Keratinocyte (primary cell): Measurements from ENCODE around the gene GTF3C4. TPM values are rescaled to one million over a fixed set of nuclear protein-coding genes. Genes with fewer than 3 reads are reported as not detected.
"Not testable (repeated sequence)": the region's sequence is repeated elsewhere in the genome, so short reads cannot be mapped to it uniquely, and the experiment has no call there.

Experiments
- DNase-seq: peaks from one replicate; pipeline ENCODE4 v3.0.0-alpha.2; 2011; ENCODE audit warnings: low read depth, missing footprints, low spot score
- FAIRE-seq: peaks from 2 replicates; lab custom pipeline; 2011; peaks lifted over from hg19 to GRCh38; lab: Jason Lieb, UNC
- H2AFZ ChIP-seq: 2 replicates; pipeline ENCODE4 v1.6.0; 2012; ENCODE audit warnings: low read length, control low read depth, inconsistent platforms; ENCODE audit not compliant: control insufficient read depth
- H3K27ac ChIP-seq: 2 replicates; pipeline ENCODE4 v1.5.1; 2011; ENCODE audit warnings: low read length; ENCODE audit not compliant: control insufficient read depth, insufficient read depth
- H3K27me3 ChIP-seq: 3 replicates; pipeline ENCODE4 v1.6.0; 2011; ENCODE audit warnings: low read length; ENCODE audit not compliant: control insufficient read depth, insufficient read depth; ENCODE audit errors: extremely low read depth
- H3K36me3 ChIP-seq, 2 experiments: 2 replicates in 1 of 2; 3 replicates in 1 of 2; pipeline ENCODE4 v1.5.1; 2011; ENCODE audit warnings: low read length in 2 of 2, mild to moderate bottlenecking in 1 of 2; ENCODE audit not compliant: control insufficient read depth in 2 of 2, insufficient read depth in 2 of 2; ENCODE audit errors: extremely low read depth in 1 of 2
- H3K4me1 ChIP-seq: 3 replicates; pipeline ENCODE4 v1.5.1; 2011; ENCODE audit warnings: low read length; ENCODE audit not compliant: control insufficient read depth, insufficient read depth; ENCODE audit errors: extremely low read depth
- H3K4me2 ChIP-seq: 3 replicates; pipeline ENCODE4 v1.6.0; 2011; ENCODE audit warnings: low read depth, low read length; ENCODE audit not compliant: control insufficient read depth, insufficient read depth; ENCODE audit errors: extremely low read depth
- H3K4me3 ChIP-seq, 3 experiments: fragments of 200-600 bp in 1 of 3; sonication (generic) in 1 of 3; 2 replicates in 2 of 3; 3 replicates in 1 of 3; pipeline ENCODE4 v1.5.1; 2011 to 2016; ENCODE audit warnings: low read length in 3 of 3, mild to moderate bottlenecking in 3 of 3, control low read depth in 2 of 3, inconsistent platforms in 1 of 3, low read depth in 1 of 3, mixed read lengths in 1 of 3, mixed run types in 1 of 3, moderate library complexity in 1 of 3; ENCODE audit not compliant: control insufficient read depth in 2 of 3, insufficient read depth in 2 of 3; ENCODE audit errors: extremely low read depth in 1 of 3
- H3K79me2 ChIP-seq: 2 replicates; pipeline ENCODE4 v1.6.0; 2012; ENCODE audit warnings: low read length; ENCODE audit not compliant: control insufficient read depth, insufficient read depth
- H3K9ac ChIP-seq: 3 replicates; pipeline ENCODE4 v1.6.0; 2011; ENCODE audit warnings: low read length; ENCODE audit not compliant: control insufficient read depth, insufficient read depth; ENCODE audit errors: extremely low read depth
- H3K9me1 ChIP-seq: 3 replicates; pipeline ENCODE4 v1.6.0; 2011; ENCODE audit warnings: low read length; ENCODE audit not compliant: control insufficient read depth, insufficient read depth; ENCODE audit errors: extremely low read depth
- H3K9me3 ChIP-seq: 2 replicates; pipeline ENCODE4 v1.5.1; 2012; ENCODE audit warnings: low read depth, low read length; ENCODE audit not compliant: control insufficient read depth
- H4K20me1 ChIP-seq: 3 replicates; pipeline ENCODE4 v1.6.0; 2011; ENCODE audit warnings: low read length; ENCODE audit not compliant: control insufficient read depth, insufficient read depth; ENCODE audit errors: extremely low read depth
- EZH2 ChIP-seq: IDR thresholded peaks from one replicate; pipeline ENCODE4 v1.6.1; 2012; ENCODE audit warnings: inconsistent platforms, mild to moderate bottlenecking, low read length, moderate library complexity
- dilution Hi-C: fragments of 300-500 bp; cut with MboI; formaldehyde crosslinking; loops from one replicate; pipeline ENCODE4 v1.7.0; 2020; ENCODE audit warnings: low sequenced_read_pairs; ENCODE audit not compliant: extremely low pct_ligation_motif_present
- polyA plus RNA-seq, 5 experiments: library from polyadenylated mRNA; depleted of rRNA in 3 of 5; stranded (reverse) in 3 of 5; stranded (forward) in 1 of 5; unstranded in 1 of 5; fragments of >200 nt; gene quantifications; 1 replicate in 1 of 5; 2 replicates in 3 of 5; 3 replicates in 1 of 5; pipeline versions ENCODE4 v1.2.1 to v1.2.3, GENCODE V29; 2011 to 2012; ENCODE audit warnings: missing spikeins in 2 of 5, low read depth in 1 of 5, low replicate concordance in 1 of 5
- TF ChIP-seq, protein P1 (sequence below), 3 experiments: IDR thresholded peaks in 1 of 3; conservative IDR thresholded peaks in 1 of 3; optimal IDR thresholded peaks in 1 of 3; 2 replicates in 2 of 3; 3 replicates in 1 of 3; pipeline versions ENCODE3 to v1.5.1; 2011; ENCODE audit warnings: low read length in 3 of 3, mild to moderate bottlenecking in 3 of 3, moderate library complexity in 2 of 3, control low read depth in 1 of 3, inconsistent platforms in 1 of 3; ENCODE audit not compliant: insufficient read depth in 2 of 3; ENCODE audit errors: extremely low read depth in 1 of 3

Gene GTF3C4
- polyA plus RNA-seq, 1 donor (not counting 4 experiments of a cell fraction or from before 2014, with no cell fraction given), result 7.7 TPM

DNA sequence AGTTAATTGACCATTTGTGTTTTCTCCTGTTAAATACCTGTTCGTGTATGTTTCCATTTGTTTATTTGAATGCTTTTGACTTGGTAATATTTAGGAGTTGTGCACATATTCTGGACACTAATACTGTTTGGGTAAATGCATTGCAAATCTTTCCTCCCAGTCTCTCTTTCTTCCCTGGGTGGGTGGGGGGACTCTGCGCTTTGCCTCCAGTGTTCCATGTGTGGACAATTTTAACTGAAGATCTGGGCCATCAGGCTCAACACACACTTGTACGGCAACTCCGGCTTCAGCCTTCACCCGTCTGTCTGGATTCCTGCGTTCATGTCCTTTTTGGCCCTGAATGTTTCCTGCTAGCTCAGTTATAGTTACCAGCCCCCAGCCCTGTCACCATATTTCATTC lies 40.1 kb downstream of the GTF3C4 start:
- no peak overlapping the region for H3K27ac ChIP-seq
- FAIRE-seq, result no peak
- H2AFZ ChIP-seq, result no peak overlapping the region

GRCh38 chr9:132711152-132711551 lies 40.9 kb downstream of the GTF3C4 start:
- not testable (repeated sequence) for FAIRE-seq

More for the DNA sequence above, 40.1 kb downstream of the GTF3C4 start:
- no peaks in the 10 kb centered on the region for H3K27me3 ChIP-seq
- TF ChIP-seq, protein P1, sequence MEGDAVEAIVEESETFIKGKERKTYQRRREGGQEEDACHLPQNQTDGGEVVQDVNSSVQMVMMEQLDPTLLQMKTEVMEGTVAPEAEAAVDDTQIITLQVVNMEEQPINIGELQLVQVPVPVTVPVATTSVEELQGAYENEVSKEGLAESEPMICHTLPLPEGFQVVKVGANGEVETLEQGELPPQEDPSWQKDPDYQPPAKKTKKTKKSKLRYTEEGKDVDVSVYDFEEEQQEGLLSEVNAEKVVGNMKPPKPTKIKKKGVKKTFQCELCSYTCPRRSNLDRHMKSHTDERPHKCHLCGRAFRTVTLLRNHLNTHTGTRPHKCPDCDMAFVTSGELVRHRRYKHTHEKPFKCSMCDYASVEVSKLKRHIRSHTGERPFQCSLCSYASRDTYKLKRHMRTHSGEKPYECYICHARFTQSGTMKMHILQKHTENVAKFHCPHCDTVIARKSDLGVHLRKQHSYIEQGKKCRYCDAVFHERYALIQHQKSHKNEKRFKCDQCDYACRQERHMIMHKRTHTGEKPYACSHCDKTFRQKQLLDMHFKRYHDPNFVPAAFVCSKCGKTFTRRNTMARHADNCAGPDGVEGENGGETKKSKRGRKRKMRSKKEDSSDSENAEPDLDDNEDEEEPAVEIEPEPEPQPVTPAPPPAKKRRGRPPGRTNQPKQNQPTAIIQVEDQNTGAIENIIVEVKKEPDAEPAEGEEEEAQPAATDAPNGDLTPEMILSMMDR (optimal IDR thresholded peaks at IDR 0.05 in 1 of 3, IDR thresholded peaks at IDR 0.05 in 1 of 3, conservative IDR thresholded peaks at IDR 0.05 in 1 of 3; ENCODE audit: extremely low read depth in 1 of 3, insufficient read depth in 2 of 3, low read length in 3 of 3), result no peak
- TF ChIP-seq EZH2, result no peak
- no peaks in the 10 kb centered on the region for H3K4me1 ChIP-seq
- no peaks in the 10 kb centered on the region for H3K9me1 ChIP-seq
- no peak overlapping the region for H3K4me2 ChIP-seq
- no peaks in the 10 kb centered on the region for H3K36me3 ChIP-seq
- no peaks in the 10 kb centered on the region for H4K20me1 ChIP-seq
- dilution Hi-C loops, result no loop called here
- no peaks in the 10 kb centered on the region for H3K79me2 ChIP-seq
- no peak for DNase-seq
- H3K9me3 ChIP-seq, result no peaks in the 10 kb centered on the region
- H3K9ac ChIP-seq, result no peak overlapping the region
- H3K4me3 ChIP-seq, result no peak overlapping the region

DNA sequence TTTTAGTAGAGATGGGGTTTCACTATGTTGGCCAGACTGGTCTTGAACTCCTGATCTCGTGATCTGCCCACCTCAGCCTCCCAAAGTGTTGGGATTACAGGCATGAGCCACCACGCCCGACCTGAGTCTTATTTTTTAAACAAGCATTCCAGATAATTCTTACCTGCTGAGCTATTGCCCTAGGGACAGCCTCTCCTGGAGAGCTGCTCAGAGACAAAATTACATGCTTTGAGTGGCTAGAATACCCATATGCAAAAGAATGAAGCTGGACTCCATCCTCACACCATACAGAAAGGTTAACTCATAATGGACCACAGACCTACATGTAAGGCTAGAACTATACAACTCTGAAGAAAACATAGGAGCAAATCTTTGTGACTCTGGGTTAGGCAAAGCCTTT lies 41.6 kb downstream of the GTF3C4 start:
- Histone ChIP-seq H3K9me1 (no peaks in the 10 kb centered on the region), H3K9ac (no peak overlapping the region), H3K27ac (no peak overlapping the region), H3K27me3 (no peaks in the 10 kb centered on the region), H4K20me1 (no peaks in the 10 kb centered on the region), H3K4me2 (no peak overlapping the region), H3K4me3 (no peak overlapping the region), H2AFZ (no peak overlapping the region), H3K79me2 (no peaks in the 10 kb centered on the region), H3K36me3 (no peaks in the 10 kb centered on the region), H3K9me3 (no peaks in the 10 kb centered on the region), H3K4me1 (no peaks in the 10 kb centered on the region)
- TF ChIP-seq EZH2, result no peak
- dilution Hi-C loops, result no loop called here
- FAIRE-seq, result no peak
- DNase-seq, result no peak

More at GRCh38 chr9:132711152-132711551, 40.9 kb downstream of the GTF3C4 start:
- H3K4me1 ChIP-seq, H3K4me3 ChIP-seq, dilution Hi-C loops, H3K9me3 ChIP-seq, H3K4me2 ChIP-seq, H3K27ac ChIP-seq, H2AFZ ChIP-seq, H3K9ac ChIP-seq, H4K20me1 ChIP-seq, H3K9me1 ChIP-seq, H3K36me3 ChIP-seq, H3K27me3 ChIP-seq, DNase-seq, H3K79me2 ChIP-seq: not testable (repeated sequence)
